CD14-positive monocyte (primary cell): Measurements from ENCODE around the gene NME7. TPM values are rescaled to one million over a fixed set of nuclear protein-coding genes. Genes with fewer than 3 reads are reported as not detected.

ENCODE experiments used
- DNase-seq, 3 donors: peaks; one replicate each; pipeline ENCODE4 v3.0.0-alpha.2; 2011 to 2022
- H2AFZ ChIP-seq: 2 replicates; pipeline ENCODE4 v1.6.0; 2012; ENCODE audit warnings: mild to moderate bottlenecking, low read depth, low read length, inconsistent platforms; ENCODE audit not compliant: insufficient read depth, poor library complexity, severe bottlenecking
- H3K27ac ChIP-seq, 2 donors: 1 replicate in 1 of 2; 2 replicates in 1 of 2; pipeline ENCODE4 v1.5.1; 2012 to 2013; ENCODE audit warnings: low read length in 2 of 2, control low read depth in 1 of 2, inconsistent platforms in 1 of 2, low read depth in 1 of 2, mild to moderate bottlenecking in 1 of 2
- H3K27me3 ChIP-seq, 2 donors: one replicate each; pipeline versions ENCODE4 v1.6.0 to v1.6.1; 2011 to 2013; ENCODE audit warnings: low read length in 2 of 2; ENCODE audit not compliant: control insufficient read depth in 2 of 2, insufficient read depth in 2 of 2
- H3K36me3 ChIP-seq, 2 donors: replicated peaks in 1 of 2; 1 replicate in 1 of 2; 2 replicates in 1 of 2; pipeline versions ENCODE4 v1.5.1 to v1.6.1; 2012 to 2013; ENCODE audit warnings: low read length in 2 of 2, control low read depth in 1 of 2, inconsistent platforms in 1 of 2, mild to moderate bottlenecking in 1 of 2; ENCODE audit not compliant: insufficient read depth in 2 of 2, control insufficient read depth in 1 of 2
- H3K4me1 ChIP-seq, 2 donors: 1 replicate in 1 of 2; 2 replicates in 1 of 2; pipeline versions ENCODE4 v1.5.1 to v1.6.1; 2012 to 2013; ENCODE audit warnings: low read length in 2 of 2, control low read depth in 1 of 2, inconsistent platforms in 1 of 2, mild to moderate bottlenecking in 1 of 2, moderate library complexity in 1 of 2; ENCODE audit not compliant: insufficient read depth in 2 of 2, control insufficient read depth in 1 of 2
- H3K4me2 ChIP-seq: replicated peaks from 2 replicates; pipeline ENCODE3; 2012; ENCODE audit warnings: low read length, moderate library complexity, mild to moderate bottlenecking; ENCODE audit not compliant: poor library complexity, severe bottlenecking; ENCODE audit errors: extremely low read depth
- H3K4me3 ChIP-seq, 3 experiments: fragments of 200-600 bp in 1 of 3; sonication (generic) in 1 of 3; replicated peaks in 1 of 3; 1 replicate in 2 of 3; 2 replicates in 1 of 3; pipeline ENCODE4 v1.5.1; 2011 to 2013; ENCODE audit warnings: low read length in 3 of 3, mild to moderate bottlenecking in 3 of 3, control low read depth in 2 of 3, low read depth in 2 of 3, inconsistent platforms in 1 of 3, moderate library complexity in 1 of 3
- H3K79me2 ChIP-seq: 2 replicates; pipeline ENCODE4 v1.6.0; 2012; ENCODE audit warnings: mild to moderate bottlenecking, control low read depth, inconsistent platforms, low read length, moderate library complexity; ENCODE audit not compliant: insufficient read depth
- H3K9ac ChIP-seq: 2 replicates; pipeline ENCODE4 v1.6.0; 2017; ENCODE audit warnings: low read length, mild to moderate bottlenecking; ENCODE audit not compliant: insufficient read depth, poor library complexity, severe bottlenecking
- H3K9me3 ChIP-seq, 2 donors: replicated peaks in 1 of 2; 1 replicate in 1 of 2; 2 replicates in 1 of 2; pipeline versions ENCODE4 v1.5.1 to v1.6.1; 2012 to 2013; ENCODE audit warnings: low read length in 2 of 2, control low read depth in 1 of 2; ENCODE audit not compliant: control insufficient read depth in 1 of 2, insufficient read depth in 1 of 2
- H4K20me1 ChIP-seq: 2 replicates; pipeline ENCODE4 v1.6.0; 2012; ENCODE audit warnings: mild to moderate bottlenecking, low read length, control low read depth, moderate library complexity; ENCODE audit not compliant: insufficient read depth
- H3K27ac Mint-ChIP-seq, 7 donors: one replicate each; pipeline ENCODE4 v1.8.0; 2020; ENCODE audit warnings: mild to moderate bottlenecking in 7 of 7, mixed read lengths in 7 of 7, moderate library complexity in 6 of 7, inconsistent platforms in 2 of 7
- H3K27me3 Mint-ChIP-seq, 3 donors: one replicate each; pipeline ENCODE4 v1.8.0; 2021 to 2022; ENCODE audit warnings: low read depth in 3 of 3, mild to moderate bottlenecking in 3 of 3, mixed read lengths in 3 of 3, moderate library complexity in 3 of 3, inconsistent platforms in 1 of 3
- H3K36me3 Mint-ChIP-seq, 2 donors: one replicate each; pipeline ENCODE4 v1.8.0; 2020; ENCODE audit warnings: mixed read lengths in 2 of 2, inconsistent platforms in 1 of 2, mild to moderate bottlenecking in 1 of 2
- H3K4me1 Mint-ChIP-seq: one replicate; pipeline ENCODE4 v1.8.0; 2020; ENCODE audit warnings: mild to moderate bottlenecking, mixed read lengths
- H3K4me3 Mint-ChIP-seq, 2 donors: one replicate each; pipeline ENCODE4 v1.8.0; 2020; ENCODE audit warnings: mild to moderate bottlenecking in 2 of 2, mixed read lengths in 2 of 2, moderate library complexity in 1 of 2
- H3K9me3 Mint-ChIP-seq, 7 donors: one replicate each; pipeline ENCODE4 v1.8.0; 2020 to 2022; ENCODE audit warnings: mixed read lengths in 7 of 7, mild to moderate bottlenecking in 6 of 7, moderate library complexity in 6 of 7, inconsistent platforms in 2 of 7
- WGBS: methylation state at CpG from one replicate; pipeline ENCODE4 v1.1.5; 2013; ENCODE audit warnings: missing lambda C conversion rate; ENCODE audit not compliant: insufficient coverage; 5-methylcytosine and 5-hydroxymethylcytosine counted together
- intact Hi-C, 2 donors: fragments of 100-400 bp; cut with micrococcal nuclease; formaldehyde crosslinking; loops; one replicate each; pipeline versions ENCODE4 v1.15.0 to v1.15.1; 2023
- polyA plus RNA-seq, 3 donors: library from polyadenylated mRNA; depleted of rRNA in 1 of 3; unstranded in 2 of 3; stranded (reverse) in 1 of 3; fragments of 300-500 nt in 2 of 3; fragments of >200 nt in 1 of 3; fragmentation: Illumina TruSeq in 2 of 3; gene quantifications; 1 replicate in 2 of 3; 2 replicates in 1 of 3; pipeline ENCODE4 v1.2.3, GENCODE V29; 2012 to 2021
- TF ChIP-seq, protein P1 (sequence below): fragments of 200-600 bp; IDR thresholded peaks from one replicate; pipeline ENCODE4 v1.8.0; 2022; ENCODE audit warnings: antibody characterized with exemption, mild to moderate bottlenecking

The NME7 gene
- polyA plus RNA-seq, 3 donors, result 3.5 to 8.0 (median 6.0) TPM

DNA sequence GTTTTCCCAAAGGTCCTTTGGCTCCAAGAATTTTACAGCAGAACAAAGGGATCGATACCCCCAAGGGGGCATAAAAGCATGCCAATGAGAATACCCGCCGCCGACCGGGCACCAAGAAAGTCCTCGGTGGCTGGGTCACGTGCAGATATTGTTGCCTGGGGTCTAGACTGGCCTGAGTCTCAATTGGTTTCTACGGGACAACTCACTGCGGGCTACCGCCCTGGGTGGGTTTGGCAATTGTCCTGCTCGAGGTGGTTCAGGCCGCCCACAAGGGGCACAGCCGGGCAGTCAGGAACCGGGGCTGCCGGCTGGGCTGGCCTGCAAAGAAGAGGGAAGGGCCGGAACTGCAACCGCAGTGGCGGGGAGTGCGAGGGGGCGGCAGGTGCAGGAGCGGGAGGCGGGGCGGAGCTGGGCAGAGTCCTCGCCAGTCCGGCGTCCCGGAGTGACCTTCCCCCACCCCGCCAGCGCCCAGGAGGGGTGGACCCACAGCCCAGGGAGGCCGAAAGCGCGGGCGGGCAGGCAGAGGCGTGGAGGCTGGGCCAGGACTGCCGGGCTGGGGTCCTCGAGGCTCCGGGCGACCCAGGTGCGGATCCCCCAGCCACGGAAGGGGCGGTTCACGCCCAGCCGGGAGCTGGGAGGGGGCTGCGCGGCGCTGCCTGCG, 262.0 kb downstream of the NME7 start:
- H3K9me3 Mint-ChIP-seq, result peaks cover 0 to 4% (median 0%) of the 10 kb centered on the region in 7 donors
- WGBS, result under 1% methylated on average over 47 of the region's 47 CpGs
- H3K4me2 ChIP-seq, result peak overlapping the region; percentile 92
- TF ChIP-seq, protein P1, sequence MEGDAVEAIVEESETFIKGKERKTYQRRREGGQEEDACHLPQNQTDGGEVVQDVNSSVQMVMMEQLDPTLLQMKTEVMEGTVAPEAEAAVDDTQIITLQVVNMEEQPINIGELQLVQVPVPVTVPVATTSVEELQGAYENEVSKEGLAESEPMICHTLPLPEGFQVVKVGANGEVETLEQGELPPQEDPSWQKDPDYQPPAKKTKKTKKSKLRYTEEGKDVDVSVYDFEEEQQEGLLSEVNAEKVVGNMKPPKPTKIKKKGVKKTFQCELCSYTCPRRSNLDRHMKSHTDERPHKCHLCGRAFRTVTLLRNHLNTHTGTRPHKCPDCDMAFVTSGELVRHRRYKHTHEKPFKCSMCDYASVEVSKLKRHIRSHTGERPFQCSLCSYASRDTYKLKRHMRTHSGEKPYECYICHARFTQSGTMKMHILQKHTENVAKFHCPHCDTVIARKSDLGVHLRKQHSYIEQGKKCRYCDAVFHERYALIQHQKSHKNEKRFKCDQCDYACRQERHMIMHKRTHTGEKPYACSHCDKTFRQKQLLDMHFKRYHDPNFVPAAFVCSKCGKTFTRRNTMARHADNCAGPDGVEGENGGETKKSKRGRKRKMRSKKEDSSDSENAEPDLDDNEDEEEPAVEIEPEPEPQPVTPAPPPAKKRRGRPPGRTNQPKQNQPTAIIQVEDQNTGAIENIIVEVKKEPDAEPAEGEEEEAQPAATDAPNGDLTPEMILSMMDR, result no peak
- H3K4me1 ChIP-seq, result peaks cover 28 to 46% of the 10 kb centered on the region in 2 donors
- intact Hi-C loops, result loop anchor here (10.0 kb wide), 3 partner anchors 61 to 761 kb away; partner anchors contain the start of genes BLZF1 (in 1 of the 2) and NME7 (in 1 of the 2)
- H3K4me3 ChIP-seq, result peak overlapping the region; percentile 44 to 96 (median 82)
- H3K4me3 Mint-ChIP-seq, result peak overlapping the region in 1 of 2 donors; percentile 83
- H4K20me1 ChIP-seq, result no peaks in the 10 kb centered on the region
- H3K36me3 ChIP-seq, result no peaks in the 10 kb centered on the region
- peak in 2 of 3 donors; percentile 22 to 30 for DNase-seq
- peaks cover 0 to 3% of the 10 kb centered on the region in 2 donors for H3K36me3 Mint-ChIP-seq
- no peaks in the 10 kb centered on the region for H3K79me2 ChIP-seq
- H3K9me3 ChIP-seq, result no peaks in the 10 kb centered on the region
- H3K27me3 Mint-ChIP-seq, result peaks cover 11 to 28% (median 19%) of the 10 kb centered on the region in 3 donors
- H3K27me3 ChIP-seq, result peaks cover 27 to 38% of the 10 kb centered on the region in 2 donors
- H3K27ac ChIP-seq, result no peak overlapping the region
- H3K9ac ChIP-seq, result peak overlapping the region; percentile 48
- peak overlapping the region in 1 of 7 donors; percentile 48 for H3K27ac Mint-ChIP-seq
- peak overlapping the region; percentile 87 for H2AFZ ChIP-seq
- peaks cover 40% of the 10 kb centered on the region for H3K4me1 Mint-ChIP-seq

- Mint-ChIP-seq H3K4me3 (peak overlapping the region in 1 of 2 donors; percentile 83), H3K4me1 (peaks cover 35% of the 10 kb centered on the region), H3K27me3 (peaks cover 11 to 31% (median 19%) of the 10 kb centered on the region in 3 donors), H3K36me3 (peaks cover 0 to 3% of the 10 kb centered on the region in 2 donors), H3K9me3 (peaks cover 0 to 4% (median 0%) of the 10 kb centered on the region in 7 donors), H3K27ac (peak overlapping the region in 2 of 7 donors; percentile 34 to 48)
- TF ChIP-seq, protein P1, result no peak
- Histone ChIP-seq H3K27ac (no peak overlapping the region), H4K20me1 (no peaks in the 10 kb centered on the region), H3K79me2 (no peaks in the 10 kb centered on the region), H3K9ac (no peak overlapping the region), H3K4me1 (peaks cover 23 to 41% of the 10 kb centered on the region in 2 donors), H3K27me3 (peaks cover 27 to 38% of the 10 kb centered on the region in 2 donors), H3K36me3 (no peaks in the 10 kb centered on the region), H3K4me3 (peak overlapping the region in 2 of 3 experiments; percentile 82 to 96), H3K4me2 (peak overlapping the region; percentile 92), H3K9me3 (no peaks in the 10 kb centered on the region), H2AFZ (peak overlapping the region; percentile 87)
- no peak for DNase-seq
- WGBS, result 57% methylated on average over 6 of the region's 6 CpGs
- intact Hi-C loops, result loop anchor here (10.0 kb wide), 3 partner anchors 60 to 760 kb away; partner anchors contain the start of genes BLZF1 (in 1 of the 2) and NME7 (in 1 of the 2)
These were observed 262.5 kb downstream of the NME7 start for GRCh38 chr1:169105087-169105433.
